A549 treated with Mapracorat at 1 μM for 4 hours (cell line): Measurements from ENCODE around the gene CAP2. TPM values are rescaled to one million over a fixed set of nuclear protein-coding genes. Genes with fewer than 3 reads are reported as not detected.

Source experiments
- total RNA-seq: library from RNA; stranded (reverse); fragments of 200-300 nt; extraction: Qiagen RNA extraction; gene quantifications from 5 replicates; pipeline ENCODE4 v1.2.3, GENCODE V29; 2022

CAP2 gene
- 10.6 to 14.6 TPM (median 13.0 TPM) in 5 replicates for total RNA-seq

GRCh38 chr6:17392978-17393891, at the start of gene CAP2:
TSS of gene CAP2 (plus strand) at chr6:17393595. CDS start at chr6:17421556, 27,961 bp downstream.

GRCh38 chr6:17599877-17600526, 206.6 kb downstream of the CAP2 start, which contains the start of gene FAM8A1:
TSS of gene FAM8A1 (plus strand) at chr6:17600302. CDS start at chr6:17600410, 108 bp downstream.

Other genes starting within 250 kb of the CAP2 start
- 6.4 to 8.7 TPM (median 6.6 TPM) in 5 replicates for gene RBM24, start 112.2 kb upstream of the CAP2 start, total RNA-seq
- 3.6 to 5.0 TPM (median 4.2 TPM) in 5 replicates for gene FAM8A1, start 206.7 kb downstream of the CAP2 start, total RNA-seq